Esophagus muscularis mucosa (tissue), 4 donors: ENCODE data around the gene HAUS6.

Experiments used
- CTCF ChIP-seq, 3 experiments: fragments of 200-600 bp in 2 of 3; fragments of 450-650 bp in 1 of 3; sonication (generic) in 2 of 3; IDR thresholded peaks; one replicate each; pipeline ENCODE4 v1.5.1; 2017 to 2019; ENCODE audit warnings: antibody characterized with exemption in 3 of 3, mild to moderate bottlenecking in 2 of 3, moderate library complexity in 1 of 3
- EP300 ChIP-seq: sonication (generic); formaldehyde crosslinking; IDR thresholded peaks from one replicate; pipeline ENCODE4 v1.6.1; 2017; ENCODE audit warnings: antibody characterized with exemption
- POLR2A ChIP-seq: fragments of 450-650 bp; IDR thresholded peaks from one replicate; pipeline ENCODE4 v1.6.1; 2017; ENCODE audit warnings: antibody characterized with exemption, moderate library complexity, mild to moderate bottlenecking, low read depth
- POLR2AphosphoS5 ChIP-seq, 2 donors: sonication (generic); formaldehyde crosslinking; IDR thresholded peaks; one replicate each; pipeline ENCODE4 v1.6.1; 2017; ENCODE audit warnings: antibody characterized with exemption in 2 of 2

GRCh38 chr9:19124430-19124793, 21.7 kb upstream of the HAUS6 start:
- TF ChIP-seq POLR2A = no peak
- TF ChIP-seq EP300 = no peak
- no peak for TF ChIP-seq CTCF (IDR thresholded peaks at IDR 0.05)
- TF ChIP-seq POLR2AphosphoS5 (IDR thresholded peaks at IDR 0.05) = no peak
